Ishikawa (cell line): ENCODE results near the gene HRH1.

Experiments
- CEBPB ChIP-seq: IDR thresholded peaks from 2 replicates; pipeline ENCODE4 v1.6.1; 2012
- CREB1 ChIP-seq: IDR thresholded peaks from 2 replicates; pipeline ENCODE4 v1.6.1; 2012; ENCODE audit warnings: low read depth
- EP300 ChIP-seq: IDR thresholded peaks from 2 replicates; pipeline ENCODE4 v1.6.1; 2012; ENCODE audit warnings: borderline replicate concordance
- FOXM1 ChIP-seq: IDR thresholded peaks from 2 replicates; pipeline ENCODE4 v1.6.1; 2012; ENCODE audit warnings: low read depth, borderline replicate concordance
- RAD21 ChIP-seq: IDR thresholded peaks from 2 replicates; pipeline ENCODE4 v1.6.1; 2012; ENCODE audit warnings: low read depth
- TAF1 ChIP-seq: IDR thresholded peaks from 2 replicates; pipeline ENCODE4 v1.6.1; 2012; ENCODE audit warnings: low read depth, mild to moderate bottlenecking
- TCF12 ChIP-seq: IDR thresholded peaks from 2 replicates; pipeline ENCODE4 v1.6.1; 2012; ENCODE audit warnings: low read depth
- TF ChIP-seq, protein P1 (sequence below): IDR thresholded peaks from 2 replicates; pipeline ENCODE4 v1.6.1; 2012
- TF ChIP-seq, protein P2 (sequence below): IDR thresholded peaks from 2 replicates; pipeline ENCODE4 v1.6.1; 2012; ENCODE audit warnings: low read depth, mild to moderate bottlenecking

DNA sequence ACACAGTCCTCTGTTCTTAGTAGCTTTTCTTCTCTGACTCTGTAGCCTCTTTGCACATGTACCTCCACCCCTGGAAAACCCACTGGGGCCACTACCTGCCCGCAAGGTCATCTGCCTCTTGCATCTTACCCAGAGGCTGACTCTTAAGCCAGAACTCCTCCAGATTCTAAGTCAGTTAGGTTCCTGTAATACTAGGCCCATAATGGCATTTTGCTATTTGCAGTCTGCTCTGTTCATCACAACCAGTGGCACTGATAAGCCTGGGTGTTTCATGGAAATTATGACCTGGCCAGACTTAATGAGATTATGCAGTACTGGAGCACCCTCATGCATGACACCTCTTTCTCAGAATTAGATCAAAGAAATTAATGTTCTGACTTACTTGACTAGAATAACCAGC, 86.2 kb downstream of the HRH1 start:
- TF ChIP-seq CREB1 (no peak), TCF12 (no peak), TAF1 (no peak), RAD21 (no peak), EP300 (no peak), CEBPB (no peak), FOXM1 (no peak)
- TF ChIP-seq, protein P1, sequence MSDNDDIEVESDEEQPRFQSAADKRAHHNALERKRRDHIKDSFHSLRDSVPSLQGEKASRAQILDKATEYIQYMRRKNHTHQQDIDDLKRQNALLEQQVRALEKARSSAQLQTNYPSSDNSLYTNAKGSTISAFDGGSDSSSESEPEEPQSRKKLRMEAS, result no peak
- TF ChIP-seq, protein P2, sequence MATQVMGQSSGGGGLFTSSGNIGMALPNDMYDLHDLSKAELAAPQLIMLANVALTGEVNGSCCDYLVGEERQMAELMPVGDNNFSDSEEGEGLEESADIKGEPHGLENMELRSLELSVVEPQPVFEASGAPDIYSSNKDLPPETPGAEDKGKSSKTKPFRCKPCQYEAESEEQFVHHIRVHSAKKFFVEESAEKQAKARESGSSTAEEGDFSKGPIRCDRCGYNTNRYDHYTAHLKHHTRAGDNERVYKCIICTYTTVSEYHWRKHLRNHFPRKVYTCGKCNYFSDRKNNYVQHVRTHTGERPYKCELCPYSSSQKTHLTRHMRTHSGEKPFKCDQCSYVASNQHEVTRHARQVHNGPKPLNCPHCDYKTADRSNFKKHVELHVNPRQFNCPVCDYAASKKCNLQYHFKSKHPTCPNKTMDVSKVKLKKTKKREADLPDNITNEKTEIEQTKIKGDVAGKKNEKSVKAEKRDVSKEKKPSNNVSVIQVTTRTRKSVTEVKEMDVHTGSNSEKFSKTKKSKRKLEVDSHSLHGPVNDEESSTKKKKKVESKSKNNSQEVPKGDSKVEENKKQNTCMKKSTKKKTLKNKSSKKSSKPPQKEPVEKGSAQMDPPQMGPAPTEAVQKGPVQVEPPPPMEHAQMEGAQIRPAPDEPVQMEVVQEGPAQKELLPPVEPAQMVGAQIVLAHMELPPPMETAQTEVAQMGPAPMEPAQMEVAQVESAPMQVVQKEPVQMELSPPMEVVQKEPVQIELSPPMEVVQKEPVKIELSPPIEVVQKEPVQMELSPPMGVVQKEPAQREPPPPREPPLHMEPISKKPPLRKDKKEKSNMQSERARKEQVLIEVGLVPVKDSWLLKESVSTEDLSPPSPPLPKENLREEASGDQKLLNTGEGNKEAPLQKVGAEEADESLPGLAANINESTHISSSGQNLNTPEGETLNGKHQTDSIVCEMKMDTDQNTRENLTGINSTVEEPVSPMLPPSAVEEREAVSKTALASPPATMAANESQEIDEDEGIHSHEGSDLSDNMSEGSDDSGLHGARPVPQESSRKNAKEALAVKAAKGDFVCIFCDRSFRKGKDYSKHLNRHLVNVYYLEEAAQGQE, result no peak
